ENCODE results near the gene RAD54L. TPM values are rescaled to one million over a fixed set of nuclear protein-coding genes. Genes with fewer than 3 reads are reported as not detected.
A peak's percentile ranks its signal among the peaks of the same experiment; 100 is the strongest.
"Not testable (repeated sequence)": the region's sequence is repeated elsewhere in the genome, so short reads cannot be mapped to it uniquely, and the experiment has no call there.

The RAD54L gene
- polyA plus RNA-seq, 3 donors, result 10.4 to 12.8 (median 10.9) TPM

DNA sequence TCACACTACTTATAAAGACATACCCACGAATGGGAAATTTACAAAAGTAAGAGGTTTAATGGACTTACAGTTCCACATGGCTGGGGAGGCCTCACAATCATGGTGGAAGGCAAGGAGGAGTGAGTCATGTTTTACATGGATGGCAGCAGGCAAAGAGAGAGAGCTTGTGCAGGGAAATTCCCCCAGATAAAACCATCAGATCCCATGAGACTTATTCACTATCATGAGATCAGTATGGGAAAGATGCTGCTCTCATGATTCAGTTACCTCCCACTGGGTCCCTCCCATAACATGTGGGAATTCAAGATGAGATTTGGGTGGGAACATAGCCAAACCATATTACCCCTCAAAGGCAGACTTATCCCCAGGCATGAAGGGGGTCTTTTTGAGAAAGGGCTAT is 8.7 kb upstream of the RAD54L start:
- DNase-seq (ENCODE audit: low read depth in 3 of 3, low spot score in 2 of 3), result not testable (repeated sequence)

DNA sequence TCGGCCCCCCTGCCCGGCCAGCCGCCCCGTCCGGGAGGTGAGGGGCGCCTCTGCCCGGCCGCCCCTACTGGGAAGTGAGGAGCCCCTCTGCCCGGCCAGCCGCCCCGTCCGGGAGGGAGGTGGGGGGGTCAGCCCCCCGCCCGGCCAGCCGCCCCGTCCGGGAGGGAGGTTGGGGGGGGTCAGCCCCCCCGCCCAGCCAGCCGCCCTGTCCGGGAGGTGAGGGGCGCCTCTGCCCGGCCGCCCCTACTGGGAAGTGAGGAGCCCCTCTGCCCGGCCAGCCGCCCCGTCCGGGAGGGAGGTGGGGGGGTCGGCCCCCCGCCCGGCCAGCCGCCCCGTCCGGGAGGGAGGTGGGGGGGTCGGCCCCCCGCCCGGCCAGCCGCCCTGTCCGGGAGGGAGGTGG is 5.8 kb upstream of the RAD54L start:
- not testable (repeated sequence) for DNase-seq (ENCODE audit: low read depth in 3 of 3, low spot score in 2 of 3)

DNA sequence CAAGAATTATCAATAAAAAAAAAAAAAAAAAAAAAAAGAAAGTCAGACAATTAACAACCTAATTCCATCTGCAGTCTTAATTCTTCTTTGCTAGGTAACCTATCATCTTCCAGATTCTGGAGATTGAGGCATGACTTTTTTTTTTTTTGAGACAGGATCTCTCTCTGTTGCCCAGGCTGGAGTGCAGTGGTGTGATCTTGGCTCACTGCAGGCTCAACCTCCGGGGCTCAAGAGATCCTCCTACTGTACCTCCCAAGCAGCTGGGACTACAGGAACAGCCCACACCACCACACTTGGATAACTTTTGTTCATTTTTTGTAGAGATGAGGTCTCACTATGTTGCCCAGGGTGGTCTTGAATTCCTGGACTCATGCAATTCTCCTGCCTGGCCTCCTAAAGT is 4.6 kb upstream of the RAD54L start:
- DNase-seq (ENCODE audit: low read depth in 3 of 3, low spot score in 2 of 3), result no peak

DNA sequence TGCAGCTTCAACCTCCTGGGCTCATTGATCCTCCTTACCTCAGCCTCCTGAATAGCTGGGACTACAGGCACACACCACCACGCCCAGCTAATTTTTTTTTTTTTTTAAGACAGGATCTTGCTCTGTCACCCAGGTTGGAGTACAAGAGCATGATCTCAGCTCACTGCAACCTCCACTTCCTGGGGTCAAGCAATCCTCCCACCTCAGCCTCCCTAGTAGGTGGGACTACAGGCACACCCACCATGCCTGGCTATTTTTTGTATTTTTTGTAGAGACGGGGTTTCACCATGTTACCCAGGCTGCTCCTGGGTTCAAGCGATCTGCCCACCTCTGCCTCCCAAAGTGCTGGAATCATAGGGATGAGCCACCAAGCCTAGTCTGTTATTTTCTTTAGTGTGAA is 3.7 kb upstream of the RAD54L start:
- not testable (repeated sequence) for DNase-seq (ENCODE audit: low read depth in 3 of 3, low spot score in 2 of 3)

DNA sequence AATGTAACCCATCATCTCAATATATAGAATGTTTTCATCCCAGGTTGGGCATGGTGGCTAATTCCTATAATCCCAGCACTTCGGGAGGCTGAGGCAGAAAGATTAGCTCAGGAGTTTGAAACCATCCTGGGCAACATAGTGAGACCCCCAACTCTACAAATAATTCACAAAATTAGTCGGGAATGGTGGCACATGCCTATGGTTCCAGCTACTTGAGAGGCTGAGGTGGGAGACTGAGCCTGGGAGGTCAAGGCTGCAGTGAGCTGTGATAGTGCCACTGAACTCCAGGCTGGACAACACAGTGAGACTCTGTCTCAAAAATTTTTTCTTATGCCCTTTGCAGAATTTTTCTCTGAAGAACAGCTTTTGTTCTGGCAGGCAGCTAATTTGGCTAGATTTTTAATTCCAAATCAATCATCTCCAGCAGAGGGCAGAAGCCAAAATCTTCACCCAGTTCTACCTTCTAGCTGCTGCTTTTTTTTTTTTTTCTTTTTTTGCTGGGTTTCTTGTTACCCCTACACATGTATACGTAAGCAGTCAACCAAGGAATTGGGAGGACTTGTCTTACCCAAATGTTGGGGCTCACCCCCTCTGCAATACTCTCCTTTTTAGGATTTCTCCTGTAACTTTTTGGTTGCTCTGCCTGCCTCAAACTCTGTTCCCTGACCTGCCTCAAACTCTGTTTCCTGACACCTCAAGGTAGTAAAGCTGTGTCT is 2.7 kb upstream of the RAD54L start:
- no peak for DNase-seq (ENCODE audit: low read depth in 3 of 3, low spot score in 2 of 3)

DNA sequence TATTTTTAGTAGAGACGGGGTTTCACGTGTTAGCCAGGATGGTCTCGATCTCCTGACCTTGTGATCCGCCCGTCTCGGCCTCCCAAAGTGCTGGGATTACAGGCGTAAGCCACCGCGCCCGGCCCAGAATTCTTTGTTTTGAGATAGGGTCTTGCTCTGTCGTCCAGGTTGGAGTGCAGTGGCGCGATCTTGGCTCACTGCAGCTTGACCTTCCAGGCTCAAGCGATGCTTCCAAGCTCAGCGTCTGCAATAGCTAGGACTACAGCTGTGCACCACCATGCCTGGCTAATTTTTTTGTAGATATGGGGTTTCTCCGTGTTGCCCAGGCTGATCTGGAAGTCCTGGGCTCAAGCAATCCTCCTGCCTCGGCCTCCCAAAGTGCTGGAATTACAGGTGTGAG is 1.4 kb upstream of the RAD54L start:
- not testable (repeated sequence) for DNase-seq (ENCODE audit: low read depth in 3 of 3, low spot score in 2 of 3)

DNA sequence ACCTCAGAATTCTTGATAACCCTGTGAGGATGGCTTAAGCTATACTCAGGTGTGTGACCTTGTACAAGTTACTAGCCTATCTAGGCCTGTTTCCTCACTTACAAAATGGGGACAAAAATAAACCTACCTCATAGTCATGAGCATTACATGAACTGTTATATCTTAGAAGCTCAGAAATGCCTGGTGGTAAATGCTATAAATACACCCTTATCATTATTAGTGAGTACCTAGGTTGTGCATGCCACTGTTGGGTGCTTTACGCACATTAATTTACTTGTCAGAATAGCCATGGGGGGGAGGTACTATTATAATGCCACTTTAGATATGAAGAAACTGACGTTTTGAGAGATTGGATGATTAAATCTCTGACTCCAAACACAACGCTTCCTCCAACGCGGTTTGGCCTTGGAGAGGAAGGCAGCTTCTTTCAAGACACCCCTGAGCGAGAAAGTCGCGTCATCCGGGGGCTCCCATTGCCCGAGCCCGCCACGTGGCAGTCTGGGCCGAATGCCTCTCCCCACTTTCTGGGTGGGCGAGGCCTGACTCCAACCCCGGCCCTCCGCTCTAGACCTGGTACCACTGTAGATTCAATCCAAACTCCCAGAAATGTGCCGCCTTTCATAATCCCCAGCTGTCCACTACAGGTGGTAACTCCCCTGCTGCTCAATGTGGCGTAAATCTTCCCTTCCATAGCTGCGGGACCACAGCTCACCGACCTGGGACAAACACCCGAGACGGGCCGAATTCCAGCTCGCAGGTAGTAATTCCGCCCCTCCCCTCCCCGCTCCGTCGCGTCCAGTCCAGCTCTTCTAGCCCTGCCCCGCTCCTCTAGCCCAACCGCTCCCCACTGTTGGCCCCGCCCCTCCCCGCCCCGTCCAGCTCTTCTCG is 771 bp upstream of the RAD54L start:
- peak in 2 of 3 donors; percentile 50 to 54 for DNase-seq (ENCODE audit: low read depth in 3 of 3, low spot score in 2 of 3)

DNA sequence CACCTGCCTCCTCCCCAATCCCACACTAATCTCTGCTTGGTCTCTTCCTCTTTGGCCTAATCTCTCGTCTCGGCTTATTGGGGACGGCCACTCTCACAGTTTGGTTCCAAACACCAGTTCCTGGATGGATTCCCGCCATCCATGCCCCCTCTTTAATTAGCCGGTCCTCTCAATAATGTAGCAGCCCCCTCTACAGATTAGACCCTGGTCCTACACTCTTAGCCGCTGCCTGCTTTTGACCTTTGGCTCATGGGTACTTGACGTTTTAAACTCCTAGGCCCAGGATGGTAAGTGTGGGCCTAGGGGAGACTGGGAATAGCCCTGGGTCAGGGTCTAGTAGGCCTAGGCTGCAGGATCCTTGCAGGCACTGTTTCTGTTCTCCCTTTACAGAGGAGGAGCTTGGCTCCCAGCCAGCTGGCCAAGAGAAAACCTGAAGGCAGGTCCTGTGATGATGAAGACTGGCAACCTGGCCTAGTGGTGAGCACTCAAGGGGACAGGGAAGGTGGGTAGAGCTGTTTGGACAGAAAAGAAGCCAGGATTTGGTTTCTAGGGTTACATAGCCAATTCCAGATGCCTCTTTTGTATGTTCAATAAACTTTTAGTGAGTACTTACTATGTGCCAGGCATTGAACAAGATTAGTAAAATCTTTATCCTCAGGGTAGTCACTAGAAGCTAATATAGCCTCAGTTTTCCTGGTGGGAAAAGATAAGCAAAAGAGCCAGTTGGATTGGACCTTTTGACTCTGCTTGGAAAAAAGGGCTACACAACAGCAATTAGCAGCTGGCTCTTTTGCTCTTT is 758 bp downstream of the RAD54L start:
- DNase-seq (ENCODE audit: low read depth in 3 of 3, low spot score in 2 of 3), result no peak

DNA sequence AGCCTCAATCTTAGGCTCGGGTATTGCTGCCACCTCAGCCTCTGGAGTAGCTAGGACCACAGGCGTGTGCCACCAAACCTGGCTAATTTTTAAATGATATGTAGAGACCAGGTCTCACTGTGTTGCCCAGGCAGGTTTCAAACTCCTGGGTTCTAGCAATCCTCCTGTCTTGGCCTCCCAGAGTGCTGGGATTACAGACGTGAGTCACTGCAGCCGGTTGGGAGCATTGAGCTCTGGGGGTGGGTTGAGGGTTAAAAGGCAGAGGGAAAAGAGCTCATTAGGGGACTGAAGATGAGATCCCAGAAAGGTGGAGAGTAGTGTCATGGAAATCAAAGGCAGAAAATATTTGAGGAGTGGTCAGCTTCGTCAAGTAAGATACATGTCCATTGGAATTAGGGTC is 7.1 kb downstream of the RAD54L start:
- DNase-seq (ENCODE audit: low read depth in 3 of 3, low spot score in 2 of 3), result no peak

DNA sequence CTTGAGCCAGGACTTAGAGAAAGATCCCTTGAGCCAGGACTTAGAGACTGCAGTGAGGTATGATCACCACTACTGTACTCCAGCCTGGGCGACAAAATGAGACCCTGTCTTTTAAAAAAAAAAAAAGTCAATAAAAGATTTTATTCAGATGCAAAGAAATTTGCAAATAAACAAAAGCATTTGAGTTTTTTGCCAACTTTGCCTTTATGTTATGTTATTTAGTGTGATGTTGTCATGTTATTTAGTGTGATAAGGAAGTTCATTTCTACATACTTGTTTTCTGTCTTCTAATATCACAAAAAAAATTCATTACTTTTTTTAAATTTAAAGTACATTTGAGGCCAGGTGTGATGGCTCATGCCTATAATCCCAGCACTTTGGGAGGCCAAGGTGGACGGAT is 9.0 kb downstream of the RAD54L start:
- no peak for DNase-seq (ENCODE audit: low read depth in 3 of 3, low spot score in 2 of 3)

DNA sequence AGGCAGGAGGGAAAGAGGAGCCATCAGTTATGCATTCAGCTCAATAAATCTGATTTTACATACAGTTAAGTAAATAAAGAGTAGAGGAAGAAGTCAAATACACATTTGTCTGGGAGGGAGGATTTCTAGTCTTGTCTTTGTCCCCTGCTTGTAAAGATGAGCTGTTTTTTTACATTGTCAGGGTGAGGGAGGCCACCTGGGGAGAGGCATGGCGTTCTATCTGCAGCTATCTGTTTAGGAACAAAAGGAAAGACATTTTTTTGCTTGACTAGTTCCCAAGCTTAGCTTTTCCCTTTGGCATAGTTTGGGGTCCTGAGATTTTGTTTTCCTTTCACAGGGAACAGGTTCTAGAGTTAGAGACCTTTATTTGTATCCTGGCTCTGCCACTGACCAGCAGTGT is 14.9 kb downstream of the RAD54L start:
- DNase-seq (ENCODE audit: low read depth in 3 of 3, low spot score in 2 of 3), result no peak

DNA sequence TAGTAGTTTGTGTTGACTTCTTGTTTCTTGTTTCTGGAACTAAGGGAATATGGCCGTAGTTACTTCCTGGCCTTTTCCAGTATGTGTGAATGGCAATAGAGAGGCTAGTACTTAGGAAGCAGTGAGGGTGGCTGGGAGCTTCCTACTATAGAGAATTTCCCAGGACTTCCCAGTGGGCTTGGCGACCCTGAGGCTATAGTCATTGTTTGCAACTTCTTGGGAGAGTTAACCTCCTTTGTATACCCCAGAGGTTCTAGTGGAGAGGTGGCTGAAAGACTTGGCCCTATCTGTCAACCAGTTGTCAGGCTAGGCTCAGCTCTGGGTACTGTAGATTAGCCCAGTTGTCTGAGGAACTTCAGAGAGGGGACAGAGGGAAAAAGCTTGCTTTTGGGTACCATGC is 15.6 kb downstream of the RAD54L start:
- no peak for DNase-seq (ENCODE audit: low read depth in 3 of 3, low spot score in 2 of 3)

DNA sequence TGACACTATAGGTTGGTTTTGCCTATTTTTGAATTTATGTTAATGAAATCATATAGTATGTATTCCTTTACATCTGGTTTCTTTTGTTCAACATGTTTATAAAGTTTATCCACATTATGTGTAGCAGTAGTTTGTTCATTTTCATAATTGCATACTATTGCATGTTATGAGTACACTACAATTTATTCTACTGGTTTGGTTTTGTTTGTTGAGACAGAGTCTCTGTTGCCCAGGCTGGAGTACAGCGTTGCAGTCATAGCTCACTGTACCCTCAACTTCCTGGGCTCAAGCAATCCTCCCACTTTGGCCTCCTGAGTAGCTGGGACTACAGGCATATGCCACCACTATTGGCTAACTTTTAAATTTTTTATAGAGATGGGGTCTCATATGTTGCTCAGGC is 21.0 kb downstream of the RAD54L start:
- DNase-seq (ENCODE audit: low read depth in 3 of 3, low spot score in 2 of 3), result no peak

DNA sequence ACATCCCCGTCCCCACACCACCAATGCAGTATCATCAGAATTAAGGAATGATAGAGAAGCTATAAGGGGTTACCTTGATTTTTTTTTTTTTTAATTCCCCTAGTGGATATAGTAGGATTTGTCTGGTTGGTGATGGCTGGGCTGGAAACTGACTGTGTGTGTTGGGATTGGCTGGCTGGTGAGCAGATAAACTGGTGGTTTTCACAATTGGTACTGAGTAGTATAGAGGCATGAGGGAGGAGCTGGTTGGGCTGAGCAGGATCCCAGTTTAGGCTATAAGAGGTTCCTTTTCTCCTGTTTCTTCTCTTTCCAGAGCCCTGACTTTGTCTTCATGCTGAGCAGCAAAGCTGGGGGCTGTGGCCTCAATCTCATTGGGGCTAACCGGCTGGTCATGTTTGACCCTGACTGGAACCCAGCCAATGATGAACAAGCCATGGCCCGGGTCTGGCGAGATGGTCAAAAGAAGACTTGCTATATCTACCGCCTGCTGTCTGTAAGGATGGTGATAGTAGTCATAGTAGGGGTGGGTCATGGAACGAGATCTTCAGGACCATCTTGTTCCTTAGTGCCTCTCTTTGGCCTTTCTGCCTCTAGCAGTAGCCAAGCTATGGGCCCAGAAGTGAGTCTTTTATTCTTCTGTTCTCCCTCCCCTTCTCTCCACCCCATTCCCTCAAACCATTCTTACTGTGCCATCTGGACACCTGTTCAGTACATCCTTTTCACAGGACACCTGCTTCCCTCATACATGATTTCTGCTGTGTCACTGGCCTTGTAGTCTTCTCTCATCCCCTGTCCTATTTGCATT is 26.9 kb downstream of the RAD54L start:
- no peak for DNase-seq (ENCODE audit: low read depth in 3 of 3, low spot score in 2 of 3)

DNA sequence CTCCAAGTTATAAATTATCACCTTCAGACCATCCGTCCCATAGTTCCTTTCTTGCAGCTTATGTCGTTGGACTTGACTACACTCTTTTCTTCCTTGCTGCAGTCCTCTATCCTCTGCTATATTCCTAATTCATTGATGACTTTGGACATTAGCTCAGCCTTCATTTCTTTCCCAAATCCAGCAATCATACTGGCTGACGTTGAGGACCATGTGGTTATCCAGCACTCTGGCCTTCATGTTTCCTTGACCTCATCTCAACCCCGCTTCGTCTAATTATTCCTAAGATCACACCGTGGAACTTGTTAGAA is 27.4 kb downstream of the RAD54L start:
- DNase-seq (ENCODE audit: low read depth in 3 of 3, low spot score in 2 of 3), result no peak

DNA sequence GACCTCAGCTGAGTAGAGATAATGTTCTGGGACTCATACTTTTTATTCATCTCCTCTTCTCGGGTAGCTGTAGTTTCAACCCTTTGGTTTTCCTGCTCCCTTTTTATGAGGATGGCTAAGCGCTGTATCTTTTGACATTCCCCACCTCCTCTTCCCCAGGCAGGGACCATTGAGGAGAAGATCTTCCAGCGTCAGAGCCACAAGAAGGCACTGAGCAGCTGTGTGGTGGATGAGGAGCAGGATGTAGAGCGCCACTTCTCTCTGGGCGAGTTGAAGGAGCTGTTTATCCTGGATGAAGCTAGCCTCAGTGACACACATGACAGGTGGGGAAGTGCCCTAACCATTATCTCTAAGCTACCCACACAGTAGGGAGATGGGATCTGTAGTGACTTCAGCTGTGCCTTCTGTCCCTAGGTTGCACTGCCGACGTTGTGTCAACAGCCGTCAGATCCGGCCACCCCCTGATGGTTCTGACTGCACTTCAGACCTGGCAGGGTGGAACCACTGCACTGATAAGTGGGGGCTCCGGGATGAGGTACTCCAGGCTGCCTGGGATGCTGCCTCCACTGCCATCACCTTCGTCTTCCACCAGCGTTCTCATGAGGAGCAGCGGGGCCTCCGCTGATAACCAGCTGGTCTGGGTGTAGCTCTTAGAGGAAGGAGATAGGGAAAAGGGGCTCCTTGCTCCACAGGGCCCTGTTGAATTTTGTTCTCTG is 30.3 kb downstream of the RAD54L start:
- DNase-seq (ENCODE audit: low read depth in 3 of 3, low spot score in 2 of 3), result no peak

DNA sequence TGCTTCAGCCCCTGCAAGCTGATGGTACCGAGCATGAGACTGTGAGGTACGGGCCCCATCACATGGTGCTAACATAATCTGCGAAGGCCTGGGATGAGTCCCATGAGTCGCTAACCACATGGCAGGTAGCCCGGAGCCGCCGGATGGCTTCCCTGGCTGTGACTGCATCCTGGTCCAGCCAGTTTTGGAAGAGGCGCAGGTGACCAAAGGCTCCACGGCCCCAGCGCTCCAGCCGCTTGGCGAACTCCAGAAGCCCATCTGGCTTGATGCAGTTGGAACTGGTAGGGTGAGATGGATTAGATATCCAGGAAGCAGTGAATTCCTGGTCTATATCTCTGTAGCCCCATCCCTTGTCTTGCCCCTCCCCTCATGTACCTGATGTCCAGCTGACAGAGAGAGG is 31.2 kb downstream of the RAD54L start:
- no peak for DNase-seq (ENCODE audit: low read depth in 3 of 3, low spot score in 2 of 3)

DNA sequence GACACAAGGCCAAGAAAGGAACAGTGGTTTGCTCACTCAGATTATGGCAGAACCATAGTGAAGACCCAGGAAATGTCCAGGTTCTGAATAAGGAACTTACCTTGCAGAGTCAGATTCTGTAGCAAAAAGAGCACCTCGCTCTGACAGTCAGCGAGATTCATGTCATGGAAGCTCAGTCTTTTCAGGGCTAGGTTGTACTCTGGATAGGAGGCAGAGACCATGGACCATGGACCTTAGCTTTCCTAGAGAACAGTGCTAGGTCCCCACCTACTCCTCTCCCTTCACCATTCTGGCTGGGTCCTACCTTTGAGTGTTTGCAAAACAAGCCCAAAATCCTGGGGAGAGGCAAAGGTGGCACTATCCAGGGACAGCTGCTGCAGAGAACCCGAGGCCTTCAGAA is 32.5 kb downstream of the RAD54L start:
- DNase-seq (ENCODE audit: low read depth in 3 of 3, low spot score in 2 of 3), result no peak

DNA sequence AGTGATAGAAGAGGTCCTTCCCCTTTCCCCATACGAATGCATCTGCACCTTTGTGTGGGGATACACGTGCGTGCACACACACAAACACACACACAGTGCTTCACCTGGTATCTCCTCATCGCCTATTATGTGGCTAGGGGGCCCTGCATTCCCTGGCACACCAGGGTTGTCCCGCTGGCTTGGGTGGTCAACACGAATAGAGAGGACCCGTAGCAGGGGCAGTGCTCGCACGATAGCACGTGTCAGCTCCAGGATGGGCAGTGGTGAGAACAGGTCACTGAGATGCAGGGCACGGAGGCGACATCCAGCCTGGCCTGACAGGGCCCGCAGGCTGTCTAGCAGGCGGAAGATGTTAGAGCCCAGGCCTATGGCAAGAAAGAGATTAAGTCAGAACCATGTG is 33.5 kb downstream of the RAD54L start:
- no peak for DNase-seq (ENCODE audit: low read depth in 3 of 3, low spot score in 2 of 3)

DNA sequence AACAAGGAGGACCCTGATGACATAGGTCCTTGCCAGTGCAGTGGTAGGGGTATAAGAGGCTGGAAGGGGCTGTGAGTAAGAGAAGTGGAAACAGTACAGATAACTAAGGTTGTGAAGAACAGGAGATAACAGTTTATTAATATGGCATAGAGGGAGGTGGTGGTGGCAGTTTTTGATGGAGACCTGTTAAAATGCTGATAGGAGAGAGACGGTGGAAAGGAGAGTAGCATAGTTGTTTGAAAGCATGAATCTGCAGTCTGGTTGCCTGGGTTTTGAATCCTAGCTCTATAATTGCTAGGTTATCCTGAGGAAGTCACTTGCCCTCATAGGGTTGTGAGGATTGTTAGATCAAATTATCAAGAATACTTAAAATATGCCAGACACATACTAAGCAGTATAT is 36.5 kb downstream of the RAD54L start:
- DNase-seq (ENCODE audit: low read depth in 3 of 3, low spot score in 2 of 3), result no peak

All from right renal cortex interstitium (tissue), 3 donors.